ENCODE measurements around the gene TMEM171.

TMEM171 gene

GRCh38 chr5:73120222-73121118, at the start of gene TMEM171:
Gene TMEM171 (plus strand): TSS chr5:73120575. CDS start chr5:73123374, 2,799 bp downstream.
- DNase-seq (ENCODE audit: extremely low read depth in 1 of 2, low read depth in 1 of 2): no peak

GRCh38 chr5:73081093-73081492, 39.3 kb upstream of the TMEM171 start:
- no peak for DNase-seq (ENCODE audit: extremely low read depth in 1 of 2, low read depth in 1 of 2)

GRCh38 chr5:73088026-73088425, 32.3 kb upstream of the TMEM171 start:
- no peak for DNase-seq (ENCODE audit: extremely low read depth in 1 of 2, low read depth in 1 of 2)

GRCh38 chr5:73093943-73094342, 26.4 kb upstream of the TMEM171 start:
- DNase-seq (ENCODE audit: extremely low read depth in 1 of 2, low read depth in 1 of 2): no peak

GRCh38 chr5:73094415-73094814, 26.0 kb upstream of the TMEM171 start:
- DNase-seq (ENCODE audit: extremely low read depth in 1 of 2, low read depth in 1 of 2): no peak

- DNase-seq (ENCODE audit: extremely low read depth in 1 of 2, low read depth in 1 of 2): no peak
Observed at GRCh38 chr5:73095564-73096238, 24.7 kb upstream of the TMEM171 start.

GRCh38 chr5:73096239-73096575, 24.2 kb upstream of the TMEM171 start:
- DNase-seq (ENCODE audit: extremely low read depth in 1 of 2, low read depth in 1 of 2): no peak

GRCh38 chr5:73097740-73098139, 22.6 kb upstream of the TMEM171 start:
- no peak for DNase-seq (ENCODE audit: extremely low read depth in 1 of 2, low read depth in 1 of 2)

- DNase-seq (ENCODE audit: extremely low read depth in 1 of 2, low read depth in 1 of 2): no peak
Observed at GRCh38 chr5:73100109-73100508, 20.3 kb upstream of the TMEM171 start.

- no peak for DNase-seq (ENCODE audit: extremely low read depth in 1 of 2, low read depth in 1 of 2)
Observed at GRCh38 chr5:73103870-73104299, 16.5 kb upstream of the TMEM171 start.

GRCh38 chr5:73104326-73104725, 16.0 kb upstream of the TMEM171 start:
- no peak for DNase-seq (ENCODE audit: extremely low read depth in 1 of 2, low read depth in 1 of 2)

GRCh38 chr5:73106335-73106734, 14.0 kb upstream of the TMEM171 start:
- no peak for DNase-seq (ENCODE audit: extremely low read depth in 1 of 2, low read depth in 1 of 2)

GRCh38 chr5:73110190-73110589, 10.2 kb upstream of the TMEM171 start:
- no peak for DNase-seq (ENCODE audit: extremely low read depth in 1 of 2, low read depth in 1 of 2)

- no peak for DNase-seq (ENCODE audit: extremely low read depth in 1 of 2, low read depth in 1 of 2)
Observed at GRCh38 chr5:73111536-73111935, 8.8 kb upstream of the TMEM171 start.

- DNase-seq (ENCODE audit: extremely low read depth in 1 of 2, low read depth in 1 of 2): no peak
Observed at GRCh38 chr5:73112359-73112758, 8.0 kb upstream of the TMEM171 start.

- DNase-seq (ENCODE audit: extremely low read depth in 1 of 2, low read depth in 1 of 2): no peak
Observed at GRCh38 chr5:73114044-73114688, 6.2 kb upstream of the TMEM171 start.

GRCh38 chr5:73115399-73116051, 4.8 kb upstream of the TMEM171 start:
- no peak for DNase-seq (ENCODE audit: extremely low read depth in 1 of 2, low read depth in 1 of 2)

- no peak for DNase-seq (ENCODE audit: extremely low read depth in 1 of 2, low read depth in 1 of 2)
Observed at GRCh38 chr5:73116506-73116905, 3.9 kb upstream of the TMEM171 start.

- no peak for DNase-seq (ENCODE audit: extremely low read depth in 1 of 2, low read depth in 1 of 2)
Observed at GRCh38 chr5:73117088-73117740, 3.2 kb upstream of the TMEM171 start.

- no peak for DNase-seq (ENCODE audit: extremely low read depth in 1 of 2, low read depth in 1 of 2)
Observed at GRCh38 chr5:73118391-73118973, 1.9 kb upstream of the TMEM171 start.
